Measurements from ENCODE around the gene DTL. TPM values are rescaled to one million over a fixed set of nuclear protein-coding genes. Genes with fewer than 3 reads are reported as not detected.
A peak's percentile ranks its signal among the peaks of the same experiment; 100 is the strongest.

DTL gene
- total RNA-seq, 2 experiments from 2014 or later = 74.1 to 77.5 TPM

GRCh38 chr1:212039622-212040021, 4.1 kb downstream of the DTL start:
- Mint-ChIP-seq H3K36me3 (ENCODE audit: low read depth) (peaks cover 55% of the 10 kb centered on the region), H3K9me3 (ENCODE audit: insufficient read depth) (no peaks in the 10 kb centered on the region), H3K4me1 (ENCODE audit: low read depth) (peaks cover 39% of the 10 kb centered on the region), H3K27me3 (ENCODE audit: low read depth) (no peaks in the 10 kb centered on the region), H3K4me3 (no peak overlapping the region), H3K27ac (no peak overlapping the region)
- DNase-seq (no peak), ATAC-seq (no peak)
- ChIA-PET CTCF (interaction anchor here (1.0 to 1.4 kb wide), 5 partner anchors 8 to 359 kb away, joined by 3 to 6 read pairs (median 3); no protein-coding TSS in a partner anchor), POLR2A (interaction anchor here (0.5 to 1.2 kb wide), 2 partner anchors 9 to 1692 kb away, joined by 3 read pairs; no protein-coding TSS in a partner anchor)

GRCh38 chr1:212040629-212041412, 5.3 kb downstream of the DTL start:
- Mint-ChIP-seq H3K4me1 (ENCODE audit: low read depth) (peaks cover 42% of the 10 kb centered on the region), H3K27me3 (ENCODE audit: low read depth) (no peaks in the 10 kb centered on the region), H3K9me3 (ENCODE audit: insufficient read depth) (no peaks in the 10 kb centered on the region), H3K4me3 (peak overlapping the region; percentile 8), H3K27ac (peak overlapping the region; percentile 18), H3K36me3 (ENCODE audit: low read depth) (peaks cover 58% of the 10 kb centered on the region)
- ATAC-seq = peak; percentile 15
- ChIA-PET CTCF (interaction anchor here (1.1 to 1.4 kb wide), 4 partner anchors 30 to 415 kb away, joined by 3 to 6 read pairs (median 3); no protein-coding TSS in a partner anchor), POLR2A (no interaction called here)
- DNase-seq = no peak

GRCh38 chr1:212042436-212042835, 6.9 kb downstream of the DTL start:
- Mint-ChIP-seq H3K4me3 (no peak overlapping the region), H3K9me3 (ENCODE audit: insufficient read depth) (no peaks in the 10 kb centered on the region), H3K27me3 (ENCODE audit: low read depth) (no peaks in the 10 kb centered on the region), H3K36me3 (ENCODE audit: low read depth) (peaks cover 59% of the 10 kb centered on the region), H3K4me1 (ENCODE audit: low read depth) (peaks cover 40% of the 10 kb centered on the region), H3K27ac (no peak overlapping the region)
- ChIA-PET CTCF (interaction anchor here (1.6 kb wide), 1 partner anchor 20 kb away, joined by 7 read pairs; no protein-coding TSS in a partner anchor), POLR2A (no interaction called here)
- ATAC-seq (no peak), DNase-seq (no peak)

GRCh38 chr1:212044851-212045250, 9.3 kb downstream of the DTL start:
- peaks cover 62% of the 10 kb centered on the region for H3K36me3 Mint-ChIP-seq (ENCODE audit: low read depth)
- no peak overlapping the region for H3K27ac Mint-ChIP-seq
- no peak for DNase-seq
- no peak overlapping the region for H3K4me3 Mint-ChIP-seq
- no peaks in the 10 kb centered on the region for H3K9me3 Mint-ChIP-seq (ENCODE audit: insufficient read depth)
- ChIA-PET CTCF (interaction anchor here (4.6 to 6.6 kb wide), 2 partner anchors 9 to 18 kb away, joined by 22 to 57 read pairs; partner anchors contain the start of genes DTL and INTS7), POLR2A (interaction anchor here (0.8 kb wide), 1 partner anchor 9 kb away, joined by 3 read pairs; the partner anchor contains the start of genes DTL and INTS7)
- no peaks in the 10 kb centered on the region for H3K27me3 Mint-ChIP-seq (ENCODE audit: low read depth)
- no peak for ATAC-seq
- peaks cover 21% of the 10 kb centered on the region for H3K4me1 Mint-ChIP-seq (ENCODE audit: low read depth)

GRCh38 chr1:212045981-212046380, 10.4 kb downstream of the DTL start:
- Mint-ChIP-seq H3K4me3 (no peak overlapping the region), H3K27me3 (ENCODE audit: low read depth) (no peaks in the 10 kb centered on the region), H3K9me3 (ENCODE audit: insufficient read depth) (no peaks in the 10 kb centered on the region), H3K4me1 (ENCODE audit: low read depth) (peaks cover 14% of the 10 kb centered on the region), H3K27ac (no peak overlapping the region), H3K36me3 (ENCODE audit: low read depth) (peaks cover 65% of the 10 kb centered on the region)
- ChIA-PET POLR2A (no interaction called here), CTCF (interaction anchor here (4.6 to 6.6 kb wide), 2 partner anchors 10 to 17 kb away, joined by 22 to 57 read pairs; partner anchors contain the start of genes DTL and INTS7)
- ATAC-seq (no peak), DNase-seq (no peak)

GRCh38 chr1:212053993-212054392, 18.4 kb downstream of the DTL start:
- Mint-ChIP-seq H3K4me1 (ENCODE audit: low read depth) (peaks cover 15% of the 10 kb centered on the region), H3K27ac (no peak overlapping the region), H3K36me3 (ENCODE audit: low read depth) (peaks cover 90% of the 10 kb centered on the region), H3K4me3 (no peak overlapping the region), H3K9me3 (ENCODE audit: insufficient read depth) (peaks cover 10% of the 10 kb centered on the region), H3K27me3 (ENCODE audit: low read depth) (no peaks in the 10 kb centered on the region)
- ATAC-seq = no peak
- CTCF ChIA-PET = interaction anchor here (1.4 kb wide), 1 partner anchor 9 kb away, joined by 3 read pairs; no protein-coding TSS in a partner anchor
- POLR2A ChIA-PET = no interaction called here
- no peak for DNase-seq

GRCh38 chr1:212055333-212055732, 19.8 kb downstream of the DTL start:
- no peak for DNase-seq
- peaks cover 89% of the 10 kb centered on the region for H3K36me3 Mint-ChIP-seq (ENCODE audit: low read depth)
- POLR2A ChIA-PET = no interaction called here
- H3K9me3 Mint-ChIP-seq (ENCODE audit: insufficient read depth) = peaks cover 11% of the 10 kb centered on the region
- CTCF ChIA-PET = interaction anchor here (0.8 to 3.0 kb wide), 3 partner anchors 15 to 24 kb away, joined by 3 to 15 read pairs (median 5); partner anchors contain the start of genes DTL and INTS7
- H3K27me3 Mint-ChIP-seq (ENCODE audit: low read depth) = no peaks in the 10 kb centered on the region
- peaks cover 15% of the 10 kb centered on the region for H3K4me1 Mint-ChIP-seq (ENCODE audit: low read depth)
- H3K4me3 Mint-ChIP-seq = no peak overlapping the region
- H3K27ac Mint-ChIP-seq = no peak overlapping the region
- ATAC-seq = no peak

GRCh38 chr1:212060632-212061472, 25.3 kb downstream of the DTL start:
- peaks cover 11% of the 10 kb centered on the region for H3K9me3 Mint-ChIP-seq (ENCODE audit: insufficient read depth)
- no peak overlapping the region for H3K4me3 Mint-ChIP-seq
- ATAC-seq (no peak), DNase-seq (no peak)
- peaks cover 3% of the 10 kb centered on the region for H3K4me1 Mint-ChIP-seq (ENCODE audit: low read depth)
- no peaks in the 10 kb centered on the region for H3K27me3 Mint-ChIP-seq (ENCODE audit: low read depth)
- CTCF ChIA-PET = interaction anchor here (0.7 to 9.3 kb wide), 5 partner anchors 11 to 396 kb away, joined by 3 to 101 read pairs (median 22); no protein-coding TSS in a partner anchor
- H3K36me3 Mint-ChIP-seq (ENCODE audit: low read depth) = peaks cover 69% of the 10 kb centered on the region
- peak overlapping the region; percentile 30 for H3K27ac Mint-ChIP-seq
- POLR2A ChIA-PET = no interaction called here

GRCh38 chr1:212062832-212063438, 27.4 kb downstream of the DTL start:
- DNase-seq = no peak

GRCh38 chr1:212067787-212068186, 32.2 kb downstream of the DTL start:
- Mint-ChIP-seq H3K4me3 (no peak overlapping the region), H3K36me3 (ENCODE audit: low read depth) (peaks cover 63% of the 10 kb centered on the region), H3K27me3 (ENCODE audit: low read depth) (no peaks in the 10 kb centered on the region), H3K27ac (no peak overlapping the region), H3K4me1 (ENCODE audit: low read depth) (no peaks in the 10 kb centered on the region), H3K9me3 (ENCODE audit: insufficient read depth) (no peaks in the 10 kb centered on the region)
- no peak for DNase-seq
- CTCF ChIA-PET = interaction anchor here (9.3 kb wide), 1 partner anchor 389 kb away, joined by 101 read pairs; no protein-coding TSS in a partner anchor
- no peak for ATAC-seq
- POLR2A ChIA-PET = no interaction called here

More at GRCh38 chr1:212062832-212063438, 27.4 kb downstream of the DTL start:
- H3K4me3 Mint-ChIP-seq = no peak overlapping the region
- no peak overlapping the region for H3K27ac Mint-ChIP-seq
- peaks cover 5% of the 10 kb centered on the region for H3K9me3 Mint-ChIP-seq (ENCODE audit: insufficient read depth)
- peaks cover 66% of the 10 kb centered on the region for H3K36me3 Mint-ChIP-seq (ENCODE audit: low read depth)
- ATAC-seq = peak; percentile 60
- H3K4me1 Mint-ChIP-seq (ENCODE audit: low read depth) = peaks cover 3% of the 10 kb centered on the region
- ChIA-PET POLR2A (no interaction called here), CTCF (interaction anchor here (0.6 to 9.3 kb wide), 34 partner anchors 9 to 447 kb away, joined by 3 to 101 read pairs (median 5); partner anchors contain the start of genes DTL and INTS7)
- H3K27me3 Mint-ChIP-seq (ENCODE audit: low read depth) = no peaks in the 10 kb centered on the region

- ATAC-seq (peak; percentile 63), DNase-seq (no peak)
- ChIA-PET CTCF (interaction anchor here (0.6 to 5.6 kb wide), 49 partner anchors 9 to 394 kb away, joined by 3 to 132 read pairs (median 5); partner anchors contain the start of genes DTL, INTS7 and PPP2R5A), POLR2A (interaction anchor here (0.7 to 1.4 kb wide), 2 partner anchors 215 to 312 kb away, joined by 5 to 7 read pairs; no protein-coding TSS in a partner anchor)
- no peaks in the 10 kb centered on the region for H3K27me3 Mint-ChIP-seq (ENCODE audit: low read depth)
- no peak overlapping the region for H3K4me3 Mint-ChIP-seq
- H3K9me3 Mint-ChIP-seq (ENCODE audit: insufficient read depth) = no peaks in the 10 kb centered on the region
- no peak overlapping the region for H3K27ac Mint-ChIP-seq
- H3K4me1 Mint-ChIP-seq (ENCODE audit: low read depth) = no peaks in the 10 kb centered on the region
- peaks cover 65% of the 10 kb centered on the region for H3K36me3 Mint-ChIP-seq (ENCODE audit: low read depth)
Observed at GRCh38 chr1:212070720-212071302, 35.3 kb downstream of the DTL start.

Measured in activated CD8-positive, alpha-beta T cell treated with anti-CD3 and anti-CD28 coated beads, Interleukin-2, amount 10 ng/mL, durations not matched to agents 7 days and 5 days (primary cell).